Right cardiac atrium (tissue), 5 donors: Measurements from ENCODE around the gene RHBDL3. TPM values are rescaled to one million over a fixed set of nuclear protein-coding genes. Genes with fewer than 3 reads are reported as not detected.
"Not testable (repeated sequence)": the region's sequence is repeated elsewhere in the genome, so short reads cannot be mapped to it uniquely, and the experiment has no call there.

Source experiments
- ATAC-seq, 2 donors: fragments of 200-7000 bp; cut with Tn5 transposase; one replicate each; pipeline versions ENCODE4 v1.8.0 to v1.9.1; 2020; ENCODE audit warnings: moderate library complexity in 2 of 2, mild to moderate bottlenecking in 1 of 2
- DNase-seq, 3 donors: peaks; one replicate each; pipeline ENCODE4 v3.0.0-alpha.2; 2020
- H3K27ac ChIP-seq: one replicate; pipeline ENCODE4 v1.5.1; 2013; ENCODE audit warnings: mild to moderate bottlenecking, low read length, control low read depth, moderate library complexity
- H3K27me3 ChIP-seq: one replicate; pipeline ENCODE4 v1.6.1; 2013; ENCODE audit not compliant: control insufficient read depth, insufficient read depth
- H3K4me1 ChIP-seq: one replicate; pipeline ENCODE4 v1.6.1; 2013; ENCODE audit warnings: low read length; ENCODE audit not compliant: control insufficient read depth, insufficient read depth
- H3K4me3 ChIP-seq: one replicate; pipeline ENCODE4 v1.5.1; 2013; ENCODE audit warnings: low read length, control low read depth
- H3K9me3 ChIP-seq: one replicate; pipeline ENCODE4 v1.6.1; 2013; ENCODE audit warnings: low read length; ENCODE audit not compliant: control insufficient read depth
- WGBS: extraction: QIAGEN DNeasy Blood & Tissue Kit; methylation state at CpG from one replicate; pipeline ENCODE4 v1.1.7; 2013; 5-methylcytosine and 5-hydroxymethylcytosine counted together
- intact Hi-C, 4 donors: fragments of 100-400 bp; cut with DNase I; formaldehyde crosslinking; loops; one replicate each; pipeline versions ENCODE4 v1.11.0 to v1.14.0; 2022 to 2023
- polyA plus RNA-seq: library from polyadenylated mRNA; stranded (reverse); fragments of 200-250 nt; gene quantifications from one replicate; pipeline ENCODE4 v1.2.3, GENCODE V29; 2013
- total RNA-seq, 4 donors: library from RNA; stranded (reverse); fragmentation: NEBNext Ultra II Directional; extraction: Animal tissue kit (Norgen Biotek cat#: 25700); gene quantifications; one replicate each; pipeline ENCODE4 v1.2.1, GENCODE V29; 2021
- donor health status: healthy with polysubstance abuse.
- donor health status: DM: no; HTN: yes; CAD: no.
- donor health status: DM: no; HTN: no; CAD: no.
- donor health status: DM: no; HTN: yes; CAD: no; lungs with severe emphysema.
- donor health status: DM: yes; HTN: yes; CAD: no.

The RHBDL3 gene
- total and polyA plus RNA-seq, 5 donors, result 19.6 to 51.1 (median 40.0) TPM

GRCh38 chr17:32311028-32311536 is 45.5 kb downstream of the RHBDL3 start:
- no peak overlapping the region for H3K4me3 ChIP-seq
- intact Hi-C loops, result no loop called here
- peak; percentile 30 to 53 for ATAC-seq

GRCh38 chr17:32314636-32315035 is 49.0 kb downstream of the RHBDL3 start:
- DNase-seq (no peak), ATAC-seq (no peak)
- WGBS, result 82% methylated on average over 9 of the region's 9 CpGs
- Histone ChIP-seq H3K27me3 (peaks cover 3% of the 10 kb centered on the region), H3K9me3 (no peaks in the 10 kb centered on the region), H3K27ac (no peak overlapping the region), H3K4me1 (no peaks in the 10 kb centered on the region), H3K4me3 (no peak overlapping the region)
- intact Hi-C loops, result no loop called here

More at GRCh38 chr17:32311028-32311536, 45.5 kb downstream of the RHBDL3 start:
- no peaks in the 10 kb centered on the region for H3K4me1 ChIP-seq
- no peak for DNase-seq
- peaks cover 3% of the 10 kb centered on the region for H3K27me3 ChIP-seq
- no peaks in the 10 kb centered on the region for H3K9me3 ChIP-seq
- no peak overlapping the region for H3K27ac ChIP-seq
- WGBS, result 23% methylated on average over 9 of the region's 9 CpGs

- intact Hi-C loops, result no loop called here
- Histone ChIP-seq H3K4me3 (no peak overlapping the region), H3K27me3 (peaks cover 3% of the 10 kb centered on the region), H3K27ac (no peak overlapping the region), H3K4me1 (no peaks in the 10 kb centered on the region), H3K9me3 (no peaks in the 10 kb centered on the region)
- ATAC-seq (no peak), DNase-seq (no peak)
- WGBS, result 81% methylated on average over 8 of the region's 8 CpGs
These were observed 49.5 kb downstream of the RHBDL3 start for GRCh38 chr17:32315171-32315570.

GRCh38 chr17:32316653-32317052 is 51.0 kb downstream of the RHBDL3 start:
- H3K27ac ChIP-seq, intact Hi-C loops, H3K27me3 ChIP-seq, H3K9me3 ChIP-seq, H3K4me1 ChIP-seq, H3K4me3 ChIP-seq, ATAC-seq, DNase-seq: not testable (repeated sequence)
- 93% methylated on average over 5 of the region's 5 CpGs for WGBS

- no peaks in the 10 kb centered on the region for H3K9me3 ChIP-seq
- DNase-seq (no peak), ATAC-seq (no peak)
- intact Hi-C loops, result no loop called here
- 82% methylated on average over 4 of the region's 4 CpGs for WGBS
- no peaks in the 10 kb centered on the region for H3K4me1 ChIP-seq
- no peak overlapping the region for H3K4me3 ChIP-seq
- no peak overlapping the region for H3K27ac ChIP-seq
- peaks cover 3% of the 10 kb centered on the region for H3K27me3 ChIP-seq
These were observed 51.7 kb downstream of the RHBDL3 start for GRCh38 chr17:32317353-32317752.

GRCh38 chr17:32318071-32318470 is 52.4 kb downstream of the RHBDL3 start:
- intact Hi-C loops, result loop anchor here in 3 of 4 donors (2.0 kb wide), 2 partner anchors 61 to 65 kb away; no protein-coding TSS in a partner anchor
- Histone ChIP-seq H3K27ac (no peak overlapping the region), H3K27me3 (peaks cover 3% of the 10 kb centered on the region), H3K4me1 (no peaks in the 10 kb centered on the region), H3K4me3 (no peak overlapping the region), H3K9me3 (no peaks in the 10 kb centered on the region)
- ATAC-seq, result no peak
- WGBS, result 94% methylated on average over 8 of the region's 8 CpGs
- DNase-seq, result no peak

- intact Hi-C loops, result loop anchor here in 3 of 4 donors (2.0 kb wide), 2 partner anchors 63 to 67 kb away; no protein-coding TSS in a partner anchor
- WGBS, result 11% methylated on average over 5 of the region's 5 CpGs
- ATAC-seq (peak; percentile 86 to 88), DNase-seq (peak; percentile 73 to 92 (median 87))
- no peaks in the 10 kb centered on the region for H3K4me1 ChIP-seq
- H3K27me3 ChIP-seq, result peaks cover 3% of the 10 kb centered on the region
- H3K9me3 ChIP-seq, result no peaks in the 10 kb centered on the region
- no peak overlapping the region for H3K4me3 ChIP-seq
- no peak overlapping the region for H3K27ac ChIP-seq
These were observed 53.9 kb downstream of the RHBDL3 start for GRCh38 chr17:32319548-32319905.

GRCh38 chr17:32320080-32320479 is 54.4 kb downstream of the RHBDL3 start:
- not testable (repeated sequence) for DNase-seq, H3K4me1 ChIP-seq, ATAC-seq, H3K9me3 ChIP-seq, H3K27me3 ChIP-seq, H3K4me3 ChIP-seq, H3K27ac ChIP-seq
- intact Hi-C loops, result loop anchor here in 1 of 4 donors (5.0 kb wide), 1 partner anchor 68 kb away; no protein-coding TSS in a partner anchor
- WGBS, result 93% methylated on average over 6 of the region's 6 CpGs

- ATAC-seq, result no peak
- no peak for DNase-seq
- no peak overlapping the region for H3K27ac ChIP-seq
- no peak overlapping the region for H3K4me3 ChIP-seq
- no peaks in the 10 kb centered on the region for H3K9me3 ChIP-seq
- H3K27me3 ChIP-seq, result no peaks in the 10 kb centered on the region
- no peaks in the 10 kb centered on the region for H3K4me1 ChIP-seq
- intact Hi-C loops, result loop anchor here in 1 of 4 donors (5.0 kb wide), 1 partner anchor 69 kb away; no protein-coding TSS in a partner anchor
- WGBS, result 92% methylated on average over 15 of the region's 15 CpGs
These were observed 55.2 kb downstream of the RHBDL3 start for GRCh38 chr17:32320847-32321246.

GRCh38 chr17:32323046-32323445 is 57.4 kb downstream of the RHBDL3 start:
- ATAC-seq, result no peak
- WGBS, result 92% methylated on average over 10 of the region's 10 CpGs
- Histone ChIP-seq H3K27ac (no peak overlapping the region), H3K27me3 (no peaks in the 10 kb centered on the region), H3K9me3 (no peaks in the 10 kb centered on the region), H3K4me1 (no peaks in the 10 kb centered on the region), H3K4me3 (no peak overlapping the region)
- DNase-seq, result no peak
- intact Hi-C loops, result loop anchor here in 1 of 4 donors (5.0 kb wide), 1 partner anchor 71 kb away; no protein-coding TSS in a partner anchor

- Histone ChIP-seq H3K27me3 (no peaks in the 10 kb centered on the region), H3K9me3 (no peaks in the 10 kb centered on the region), H3K4me3 (no peak overlapping the region), H3K27ac (no peak overlapping the region), H3K4me1 (no peaks in the 10 kb centered on the region)
- intact Hi-C loops, result loop anchor here in 1 of 4 donors (5.0 kb wide), 1 partner anchor 72 kb away; no protein-coding TSS in a partner anchor
- DNase-seq, result no peak
- 41% methylated on average over 11 of the region's 11 CpGs for WGBS
- ATAC-seq, result no peak
These were observed 58.3 kb downstream of the RHBDL3 start for GRCh38 chr17:32323811-32324491.
